Measurements from ENCODE around the gene ABLIM3. TPM values are rescaled to one million over a fixed set of nuclear protein-coding genes. Genes with fewer than 3 reads are reported as not detected.

Gene ABLIM3
- total and polyA plus RNA-seq, 12 donors, result 53.6 to 189 (median 103) TPM

DNA sequence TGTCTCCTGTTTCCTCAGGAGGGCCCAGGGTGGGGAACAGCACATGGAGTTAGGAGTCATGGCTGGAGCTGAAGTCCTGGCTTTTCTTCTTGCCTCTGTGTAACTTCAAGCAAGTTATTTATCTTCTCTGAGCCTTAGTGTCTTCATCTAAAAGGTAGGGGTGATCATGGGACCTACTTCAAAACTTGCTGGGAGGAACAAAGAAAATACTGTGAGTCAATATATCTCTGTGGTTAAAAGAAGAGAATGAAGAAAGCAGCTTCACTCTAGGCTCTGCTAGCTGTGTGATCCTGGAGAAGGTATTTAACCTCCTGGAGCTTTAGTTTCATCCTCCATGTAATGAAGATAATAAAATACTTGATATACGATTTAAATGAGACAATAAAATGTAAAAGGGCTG, 156.9 kb downstream of the ABLIM3 start:
- peak overlapping the region; percentile 6 to 97 (median 85) for H3K27ac ChIP-seq
- TF ChIP-seq, protein P1, sequence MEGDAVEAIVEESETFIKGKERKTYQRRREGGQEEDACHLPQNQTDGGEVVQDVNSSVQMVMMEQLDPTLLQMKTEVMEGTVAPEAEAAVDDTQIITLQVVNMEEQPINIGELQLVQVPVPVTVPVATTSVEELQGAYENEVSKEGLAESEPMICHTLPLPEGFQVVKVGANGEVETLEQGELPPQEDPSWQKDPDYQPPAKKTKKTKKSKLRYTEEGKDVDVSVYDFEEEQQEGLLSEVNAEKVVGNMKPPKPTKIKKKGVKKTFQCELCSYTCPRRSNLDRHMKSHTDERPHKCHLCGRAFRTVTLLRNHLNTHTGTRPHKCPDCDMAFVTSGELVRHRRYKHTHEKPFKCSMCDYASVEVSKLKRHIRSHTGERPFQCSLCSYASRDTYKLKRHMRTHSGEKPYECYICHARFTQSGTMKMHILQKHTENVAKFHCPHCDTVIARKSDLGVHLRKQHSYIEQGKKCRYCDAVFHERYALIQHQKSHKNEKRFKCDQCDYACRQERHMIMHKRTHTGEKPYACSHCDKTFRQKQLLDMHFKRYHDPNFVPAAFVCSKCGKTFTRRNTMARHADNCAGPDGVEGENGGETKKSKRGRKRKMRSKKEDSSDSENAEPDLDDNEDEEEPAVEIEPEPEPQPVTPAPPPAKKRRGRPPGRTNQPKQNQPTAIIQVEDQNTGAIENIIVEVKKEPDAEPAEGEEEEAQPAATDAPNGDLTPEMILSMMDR (IDR thresholded peaks at IDR 0.05), result no peak

DNA sequence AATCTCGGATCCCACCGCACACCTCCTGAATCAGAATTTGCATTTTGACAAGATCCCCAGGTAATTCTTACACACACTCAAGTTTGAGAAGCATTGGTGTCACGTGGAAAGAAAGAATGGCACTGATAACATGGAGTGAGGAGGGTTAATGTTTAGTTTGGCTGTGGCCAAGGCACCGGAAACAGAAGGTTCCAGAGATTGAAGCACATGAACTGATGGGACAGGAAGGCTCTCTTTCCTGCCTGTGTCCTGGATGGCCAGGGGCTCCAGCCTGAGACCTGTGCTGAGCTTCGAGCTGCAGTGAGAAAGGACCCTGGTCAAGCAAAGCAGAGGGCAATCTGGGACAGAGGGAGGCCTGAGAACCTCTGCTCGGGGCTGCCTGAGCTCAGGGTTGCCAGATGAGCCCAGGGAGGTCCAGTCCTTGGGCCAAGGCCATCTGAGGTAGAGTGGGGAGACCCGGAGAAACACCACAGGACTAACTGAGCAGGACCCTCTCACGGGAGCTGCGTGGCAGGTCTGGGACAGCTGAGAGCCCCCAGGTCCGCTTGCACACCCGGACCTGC, 157.6 kb downstream of the ABLIM3 start:
- H3K4me1 ChIP-seq, result peaks cover 37 to 100% (median 83%) of the 10 kb centered on the region in 9 donors
- peaks cover 0 to 10% (median 0%) of the 10 kb centered on the region in 7 donors for H3K27me3 ChIP-seq
- 36 to 48% methylated on average over 11 of the region's 11 CpGs for WGBS, 2 donors
- intact Hi-C loops (cut with DNase I), result no loop called here
- TF ChIP-seq, protein P1 (IDR thresholded peaks at IDR 0.05), result no peak
- no peaks in the 10 kb centered on the region for H3K9me3 ChIP-seq
- peak; percentile 43 to 79 (median 57) for ATAC-seq
- peak overlapping the region; percentile 31 to 97 (median 85) for H3K27ac ChIP-seq
- H3K36me3 ChIP-seq, result peaks cover 0 to 50% (median 25%) of the 10 kb centered on the region in 9 donors
- peak overlapping the region in 3 of 10 donors; percentile 7 to 25 (median 23) for H3K4me3 ChIP-seq
- DNase-seq, result peak in 1 of 2 donors; percentile 71

More for the DNA sequence above, 156.9 kb downstream of the ABLIM3 start:
- Histone ChIP-seq H3K27me3 (peaks cover 0 to 10% (median 0%) of the 10 kb centered on the region in 7 donors), H3K4me3 (no peak overlapping the region), H3K36me3 (peaks cover 0 to 42% (median 20%) of the 10 kb centered on the region in 9 donors), H3K4me1 (peaks cover 37 to 100% (median 89%) of the 10 kb centered on the region in 9 donors), H3K9me3 (no peaks in the 10 kb centered on the region)
- no peak for ATAC-seq
- 13 to 33% methylated on average over 1 of the region's 1 CpG for WGBS, 2 donors
- intact Hi-C loops (cut with DNase I), result no loop called here
- DNase-seq, result no peak

DNA sequence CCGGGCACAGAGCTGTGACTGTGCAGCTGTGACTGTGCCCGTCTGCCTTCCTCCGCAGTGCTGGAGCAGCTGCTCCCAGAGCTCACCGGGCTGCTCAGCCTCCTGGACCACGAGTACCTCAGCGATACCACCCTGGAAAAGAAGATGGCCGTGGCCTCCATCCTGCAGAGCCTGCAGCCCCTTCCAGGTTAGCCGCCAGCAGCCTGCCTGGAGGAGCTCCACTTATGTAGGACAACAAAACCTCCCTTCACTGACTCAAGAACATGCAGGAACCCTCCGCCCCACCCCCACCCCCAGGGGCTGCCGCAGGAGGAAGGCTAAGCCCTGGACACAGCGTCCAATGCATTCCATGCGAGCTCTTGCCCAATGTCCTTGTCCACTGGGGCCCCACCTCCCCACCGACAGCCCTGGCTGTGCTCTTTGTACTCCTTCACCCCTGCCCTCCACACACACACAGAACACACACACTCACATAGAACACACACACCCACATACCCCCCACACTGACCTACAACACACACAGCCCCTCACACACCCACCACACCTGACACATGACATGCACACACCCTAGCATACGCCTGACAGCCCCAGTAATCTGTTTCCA, 158.3 kb downstream of the ABLIM3 start:
- peak in 6 of 8 donors; percentile 7 to 55 (median 30) for ATAC-seq
- DNase-seq, result no peak
- WGBS, 2 donors, result 54 to 61% methylated on average over 14 of the region's 14 CpGs
- H3K4me3 ChIP-seq, result peak overlapping the region in 3 of 10 donors; percentile 7 to 25 (median 23)
- H3K27me3 ChIP-seq, result peaks cover 0 to 10% (median 0%) of the 10 kb centered on the region in 7 donors
- TF ChIP-seq, protein P1 (IDR thresholded peaks at IDR 0.05), result no peak
- no peaks in the 10 kb centered on the region for H3K9me3 ChIP-seq
- H3K36me3 ChIP-seq, result peaks cover 0 to 56% (median 25%) of the 10 kb centered on the region in 9 donors
- intact Hi-C loops (cut with DNase I), result no loop called here
- H3K4me1 ChIP-seq, result peaks cover 36 to 100% (median 76%) of the 10 kb centered on the region in 9 donors
- H3K27ac ChIP-seq, result peak overlapping the region; percentile 31 to 97 (median 85)

DNA sequence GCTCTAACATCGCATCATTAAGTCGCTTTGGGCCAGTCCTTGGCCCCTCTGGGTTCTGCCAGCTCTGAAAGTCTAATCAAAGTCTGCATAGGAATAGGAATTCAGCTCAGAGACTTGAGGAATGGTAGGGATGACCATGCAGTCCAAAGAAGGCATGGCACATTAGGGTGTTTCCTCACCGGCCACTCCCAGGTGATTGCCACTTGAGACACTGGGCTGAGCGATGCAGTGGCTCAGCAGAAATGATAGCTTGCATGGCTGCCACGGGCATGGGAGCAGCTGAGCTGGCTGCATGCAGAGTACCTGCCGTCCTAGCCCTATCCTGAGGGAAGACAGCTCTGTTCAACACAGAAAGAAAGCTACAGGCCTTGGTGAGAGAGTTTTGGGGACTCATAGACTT, 159.1 kb downstream of the ABLIM3 start:
- TF ChIP-seq, protein P1 (IDR thresholded peaks at IDR 0.05), result no peak
- H3K36me3 ChIP-seq, result peaks cover 0 to 65% (median 25%) of the 10 kb centered on the region in 9 donors
- H3K4me1 ChIP-seq, result peaks cover 30 to 100% (median 73%) of the 10 kb centered on the region in 9 donors
- no peak overlapping the region for H3K4me3 ChIP-seq
- no peaks in the 10 kb centered on the region for H3K9me3 ChIP-seq
- peak overlapping the region in 9 of 10 donors; percentile 31 to 97 (median 85) for H3K27ac ChIP-seq
- intact Hi-C loops (cut with DNase I), result no loop called here
- H3K27me3 ChIP-seq, result peaks cover 0 to 10% (median 0%) of the 10 kb centered on the region in 7 donors
- DNase-seq (no peak), ATAC-seq (no peak)
- 78 to 83% methylated on average over 6 of the region's 6 CpGs for WGBS, 2 donors
